Measurements from ENCODE around the gene KIAA1210.

DNA sequence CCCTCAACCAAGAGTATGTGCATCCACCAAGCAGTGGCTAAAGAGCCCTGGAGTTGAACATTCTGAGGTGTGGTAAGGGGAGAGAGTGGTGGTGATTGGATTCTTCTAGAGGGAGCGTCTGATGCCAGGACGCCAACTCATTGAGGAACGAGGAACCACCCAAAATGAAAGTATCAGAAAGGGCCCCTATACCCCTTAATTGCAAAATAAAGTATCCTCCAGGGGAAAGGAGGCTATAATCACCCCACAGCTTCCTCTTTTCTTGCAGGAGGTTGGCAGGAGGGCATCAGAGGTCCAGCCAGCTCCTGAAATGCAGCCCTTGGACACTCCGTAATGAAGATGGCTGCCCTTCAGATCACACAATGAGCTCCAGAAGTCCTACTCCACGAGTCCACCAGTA, 5.3 kb upstream of the KIAA1210 start:
- TF ChIP-seq, protein P1, sequence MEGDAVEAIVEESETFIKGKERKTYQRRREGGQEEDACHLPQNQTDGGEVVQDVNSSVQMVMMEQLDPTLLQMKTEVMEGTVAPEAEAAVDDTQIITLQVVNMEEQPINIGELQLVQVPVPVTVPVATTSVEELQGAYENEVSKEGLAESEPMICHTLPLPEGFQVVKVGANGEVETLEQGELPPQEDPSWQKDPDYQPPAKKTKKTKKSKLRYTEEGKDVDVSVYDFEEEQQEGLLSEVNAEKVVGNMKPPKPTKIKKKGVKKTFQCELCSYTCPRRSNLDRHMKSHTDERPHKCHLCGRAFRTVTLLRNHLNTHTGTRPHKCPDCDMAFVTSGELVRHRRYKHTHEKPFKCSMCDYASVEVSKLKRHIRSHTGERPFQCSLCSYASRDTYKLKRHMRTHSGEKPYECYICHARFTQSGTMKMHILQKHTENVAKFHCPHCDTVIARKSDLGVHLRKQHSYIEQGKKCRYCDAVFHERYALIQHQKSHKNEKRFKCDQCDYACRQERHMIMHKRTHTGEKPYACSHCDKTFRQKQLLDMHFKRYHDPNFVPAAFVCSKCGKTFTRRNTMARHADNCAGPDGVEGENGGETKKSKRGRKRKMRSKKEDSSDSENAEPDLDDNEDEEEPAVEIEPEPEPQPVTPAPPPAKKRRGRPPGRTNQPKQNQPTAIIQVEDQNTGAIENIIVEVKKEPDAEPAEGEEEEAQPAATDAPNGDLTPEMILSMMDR (IDR thresholded peaks at IDR 0.05; ENCODE audit: low read depth, low read length, poor library complexity, severe bottlenecking) = no peak
- TF ChIP-seq EZH2phosphoT487 (IDR thresholded peaks at IDR 0.05; ENCODE audit: borderline replicate concordance, low read length) = no peak

All from DOHH2 (cell line).